Measurements from ENCODE around the gene KRTAP4-3.
"Not testable (repeated sequence)": the region's sequence is repeated elsewhere in the genome, so short reads cannot be mapped to it uniquely, and the experiment has no call there.

The KRTAP4-3 gene

GRCh38 chr17:41168121-41168520 is at the start of gene KRTAP4-3:
TSS of gene KRTAP4-3 (minus strand) at chr17:41168221. CDS start at chr17:41168172, 49 bp downstream.
- DNase-seq = no peak

GRCh38 chr17:41215681-41216080 is 47.7 kb upstream of the KRTAP4-3 start:
- DNase-seq = no peak

DNA sequence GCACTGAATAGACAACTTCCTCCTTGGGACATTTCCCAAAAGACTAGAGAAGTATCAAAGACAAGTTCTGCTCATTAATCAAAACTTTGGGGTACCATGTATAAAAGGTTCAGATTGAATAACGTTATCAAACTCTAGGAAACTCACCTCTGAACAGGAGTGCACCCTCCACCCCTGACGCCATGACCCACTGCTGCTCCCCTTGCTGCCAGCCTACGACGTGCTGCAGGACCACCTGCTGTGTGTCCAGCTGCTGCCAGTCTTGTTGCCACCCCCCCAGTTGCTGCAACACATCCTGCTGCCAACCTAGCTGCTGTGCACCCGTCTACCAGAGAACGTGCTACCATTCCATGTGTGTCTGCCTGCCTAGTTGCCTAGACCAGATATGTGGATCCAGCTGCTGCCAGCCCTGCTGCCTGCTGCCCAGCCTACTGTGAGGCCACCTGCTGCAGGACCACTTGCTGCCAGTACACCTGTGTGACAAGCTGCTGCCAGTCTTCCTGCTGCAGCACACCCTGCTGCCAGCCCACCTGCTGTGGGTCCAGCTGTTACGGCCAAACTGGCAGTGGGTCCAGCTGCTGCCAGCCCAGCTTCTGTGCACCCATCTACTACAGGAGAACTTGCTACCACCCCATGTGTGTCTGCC is 44.6 kb upstream of the KRTAP4-3 start:
- DNase-seq = peak; percentile 80

GRCh38 chr17:41211845-41212466 is 43.9 kb upstream of the KRTAP4-3 start:
- peak; percentile 78 for DNase-seq

DNA sequence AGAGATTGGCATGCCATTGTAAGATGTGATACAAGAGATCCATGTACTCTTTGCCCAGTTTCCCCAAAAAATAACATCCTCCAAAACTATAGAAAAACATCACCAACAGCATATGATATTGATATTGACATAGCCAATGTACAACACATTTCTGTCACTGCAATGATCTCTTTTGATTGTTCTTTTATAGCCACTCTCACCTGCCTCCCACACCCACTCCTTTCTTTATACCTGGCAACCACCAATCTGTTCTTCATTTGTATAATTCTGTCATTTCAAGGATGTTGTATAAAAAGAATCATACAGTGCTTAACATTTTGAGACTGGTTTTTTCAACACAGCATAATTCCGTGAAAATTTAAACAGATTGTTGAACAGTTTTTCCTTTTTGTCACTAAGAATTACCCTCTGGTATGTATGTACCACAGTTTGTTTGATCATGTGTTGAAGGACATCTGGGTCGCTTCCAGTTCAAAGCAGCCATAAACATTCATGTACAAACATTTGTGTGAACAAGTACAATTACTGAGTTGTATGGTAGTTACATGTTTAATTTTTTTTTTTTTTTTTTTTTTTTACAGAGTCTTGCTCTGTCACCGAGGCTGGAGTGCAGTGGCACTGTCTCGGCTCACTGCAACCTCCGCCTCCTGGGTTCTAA is 31.5 kb upstream of the KRTAP4-3 start:
- no peak for DNase-seq

DNA sequence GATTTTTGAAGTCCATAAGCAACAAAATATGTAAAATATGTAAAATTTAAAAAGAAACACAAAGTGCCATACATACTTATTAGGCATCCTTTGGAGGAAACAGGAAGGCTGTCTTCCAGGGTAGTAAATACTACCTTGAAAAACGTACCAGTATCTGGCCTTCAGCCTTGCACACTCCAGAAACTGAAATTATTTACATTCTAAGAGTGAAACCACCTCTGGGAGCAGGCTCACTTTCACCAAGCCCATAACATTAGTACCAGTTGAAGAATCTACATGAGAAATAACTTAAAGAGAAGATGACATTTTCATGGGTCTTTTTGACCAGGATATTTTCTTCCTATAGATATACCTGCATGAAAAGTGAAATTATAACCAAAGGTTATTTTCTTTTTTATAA is 28.0 kb upstream of the KRTAP4-3 start:
- DNase-seq = no peak

- DNase-seq = no peak
These were observed 22.3 kb upstream of the KRTAP4-3 start for GRCh38 chr17:41190328-41190727.

DNA sequence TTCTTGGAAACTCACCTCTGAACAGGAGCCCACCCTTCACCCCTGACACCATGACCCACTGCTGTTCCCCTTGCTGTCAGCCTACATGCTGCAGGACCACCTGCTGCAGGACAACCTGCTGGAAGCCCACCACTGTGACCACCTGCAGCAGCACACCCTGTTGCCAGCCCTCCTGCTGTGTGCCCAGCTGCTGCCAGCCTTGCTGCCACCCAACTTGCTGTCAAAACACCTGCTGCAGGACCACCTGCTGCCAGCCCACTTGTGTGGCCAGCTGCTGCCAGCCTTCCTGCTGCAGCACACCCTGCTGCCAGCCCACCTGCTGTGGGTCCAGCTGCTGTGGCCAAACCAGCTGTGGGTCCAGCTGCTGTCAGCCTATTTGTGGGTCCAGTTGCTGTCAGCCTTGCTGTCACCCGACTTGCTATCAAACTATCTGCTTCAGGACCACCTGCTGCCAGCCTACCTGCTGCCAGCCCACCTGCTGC is 21.9 kb upstream of the KRTAP4-3 start, which contains the start of gene KRTAP9-1:
KRTAP9-1 (plus strand) TSS at position 51 of the 482 bp plus-strand sequence; CDS start at position 51, 0 bp downstream.
- not testable (repeated sequence) for DNase-seq

DNA sequence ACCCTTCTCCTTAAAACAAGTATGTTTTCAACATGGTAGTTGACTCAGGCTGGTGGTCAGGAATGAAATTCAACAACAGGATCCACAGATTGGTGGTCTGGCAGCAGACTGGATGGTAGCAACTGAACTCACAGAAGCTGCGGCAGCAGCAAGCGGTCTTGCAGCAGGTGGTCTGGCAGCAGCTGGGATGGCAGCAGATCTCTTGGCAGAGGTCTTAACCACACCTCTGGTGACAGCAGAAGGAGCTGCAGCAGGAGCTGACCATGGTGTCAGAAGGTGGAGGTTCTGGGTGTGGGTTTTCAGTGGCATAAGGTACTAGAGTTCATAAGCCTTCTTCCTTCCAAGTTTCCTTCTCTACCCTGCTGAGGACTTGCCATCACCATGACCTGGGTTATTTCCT is 18.9 kb upstream of the KRTAP4-3 start:
- DNase-seq = no peak

- no peak for DNase-seq
These were observed 17.0 kb upstream of the KRTAP4-3 start for GRCh38 chr17:41185001-41185400.

DNA sequence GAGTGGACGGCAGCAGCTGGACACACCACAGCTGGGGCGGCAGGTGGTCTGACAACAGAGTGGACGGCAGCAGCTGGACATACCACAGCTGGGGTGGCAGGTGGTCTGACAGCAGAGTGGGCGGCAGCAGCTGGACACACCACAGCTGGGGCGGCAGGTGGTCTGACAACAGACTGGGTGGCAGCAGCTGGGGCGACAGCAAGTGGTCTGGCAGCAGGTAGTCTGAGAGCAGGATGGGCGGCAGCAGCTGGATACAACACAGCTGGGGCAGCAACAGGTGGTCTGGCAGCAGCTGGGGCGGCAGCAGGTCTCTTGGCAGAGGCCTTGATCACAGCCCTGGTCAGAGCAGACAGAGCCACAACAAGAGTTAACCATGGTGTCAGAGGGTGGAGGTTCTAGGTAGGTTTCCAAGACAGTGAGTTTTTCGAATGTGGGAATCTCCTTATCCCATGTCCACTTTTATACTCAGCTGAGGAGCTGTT is 16.5 kb upstream of the KRTAP4-3 start, which contains the start of gene KRTAP4-1:
KRTAP4-1 (minus strand) TSS at position 432 of the 482 bp plus-strand sequence; CDS start at position 375, 57 bp downstream.
- DNase-seq = no peak

DNA sequence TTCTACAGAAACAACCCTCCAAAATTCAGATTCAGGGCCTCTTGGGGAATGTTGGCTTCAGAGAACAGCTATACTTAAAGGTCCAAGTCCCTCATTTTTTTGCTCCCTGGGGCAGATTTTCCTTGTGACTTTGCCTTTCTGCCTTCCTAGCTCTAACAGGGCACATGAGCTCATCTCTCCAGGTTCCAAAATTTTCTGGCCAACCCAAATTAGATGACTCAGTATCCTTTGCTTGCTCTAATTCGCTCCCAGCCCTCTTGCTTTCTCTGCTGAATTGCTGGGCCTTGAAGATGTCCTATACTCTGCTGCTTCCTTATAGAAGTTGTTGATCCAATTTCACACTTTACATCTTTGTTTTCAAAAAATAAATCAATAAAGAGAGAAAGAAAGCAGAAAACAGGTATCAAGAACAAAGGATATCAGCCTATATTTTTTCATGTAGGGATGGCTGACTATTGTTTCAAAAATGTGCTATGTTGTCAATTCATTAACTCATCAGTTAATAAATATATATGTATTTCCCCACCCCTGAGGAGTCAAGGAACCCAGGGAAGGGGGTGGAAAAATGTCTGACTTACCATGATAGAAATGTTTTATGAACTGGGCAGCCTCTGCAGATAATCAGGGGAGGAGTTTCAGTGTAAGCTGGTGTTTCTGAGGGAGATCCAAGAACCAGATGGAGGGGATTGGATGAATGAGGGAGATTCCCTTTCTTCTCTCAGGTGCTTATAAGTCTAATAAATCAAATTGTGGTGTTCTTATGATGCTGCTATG is 11.0 kb upstream of the KRTAP4-3 start:
- no peak for DNase-seq

DNA sequence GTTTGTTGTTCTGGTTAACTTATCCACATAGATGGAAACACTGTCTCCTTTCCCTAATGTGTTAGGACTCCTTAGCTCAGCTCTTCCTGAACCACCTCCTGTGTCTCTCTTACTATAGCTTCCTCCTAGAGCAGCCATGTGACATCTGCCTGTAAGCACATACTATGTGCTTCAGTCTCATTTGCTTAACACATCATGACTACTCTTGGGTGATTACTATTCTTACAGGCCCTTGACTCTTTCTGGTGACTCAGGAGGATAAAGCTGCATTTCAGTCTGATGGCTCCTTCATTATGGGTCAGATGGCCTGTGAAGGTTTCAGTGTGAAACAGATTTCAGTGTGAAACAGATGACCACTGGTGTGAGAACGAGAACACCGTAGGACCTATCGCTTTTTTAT is 10.3 kb upstream of the KRTAP4-3 start:
- no peak for DNase-seq

DNA sequence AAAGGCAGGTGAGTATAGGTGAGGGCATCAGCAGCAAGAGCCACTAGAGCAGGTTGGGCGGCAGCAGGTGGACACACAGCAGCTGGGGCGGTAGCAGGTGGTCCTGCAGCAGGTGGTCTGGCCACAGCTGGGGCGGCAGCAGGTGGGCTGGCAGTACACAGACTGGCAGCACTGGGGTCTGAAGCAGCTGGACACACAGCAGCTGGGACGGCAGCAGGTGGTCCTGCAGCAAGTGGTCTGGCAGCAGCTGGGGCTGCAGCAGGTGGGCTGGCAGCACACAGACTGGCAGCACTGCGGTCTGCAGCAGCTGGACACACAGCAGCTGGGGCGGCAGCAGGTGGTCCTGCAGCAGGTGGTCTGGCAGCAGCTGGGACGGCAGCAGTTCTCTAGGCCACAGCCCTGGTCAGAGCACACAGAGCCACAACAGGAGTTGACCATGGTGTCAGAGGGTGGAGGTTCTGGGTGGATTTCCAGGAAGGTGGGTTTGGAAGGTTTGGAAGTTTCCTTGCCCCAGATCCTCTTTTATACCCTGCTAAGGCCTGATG is 9.8 kb upstream of the KRTAP4-3 start, which contains the start of gene KRTAP4-2:
KRTAP4-2 (minus strand) TSS at position 495 of the 545 bp plus-strand sequence; CDS start at position 438, 57 bp downstream.
- no peak for DNase-seq

DNA sequence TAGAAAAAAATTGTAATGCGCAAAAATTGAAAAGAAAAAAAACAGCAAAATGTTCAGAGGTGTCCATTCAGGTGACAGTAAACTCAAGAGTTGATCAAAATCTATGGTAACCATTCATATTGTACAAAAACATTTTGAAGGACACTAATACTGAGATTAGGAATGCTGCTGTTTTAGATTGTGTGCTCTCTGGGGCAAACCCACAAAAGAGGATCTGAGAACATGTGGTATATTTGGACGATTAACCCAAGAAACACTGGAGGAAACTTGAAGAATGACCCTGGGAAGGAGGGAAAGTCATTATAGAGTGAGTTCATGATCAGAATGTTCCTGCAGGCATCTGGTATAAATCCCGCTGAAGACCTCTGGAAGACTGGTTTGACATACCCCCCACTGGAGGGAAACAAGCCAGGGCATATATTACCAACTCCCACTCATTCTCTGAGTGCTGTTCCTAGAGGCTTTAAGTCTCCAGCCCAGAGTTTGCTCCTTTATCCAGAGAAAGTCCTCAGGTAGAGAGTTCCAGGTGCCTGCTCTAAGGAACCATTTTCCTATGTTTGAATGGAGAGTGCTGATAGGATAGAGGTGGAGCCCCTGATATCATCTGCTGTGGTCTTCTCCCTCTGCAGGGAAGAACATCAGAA is 8.8 kb upstream of the KRTAP4-3 start:
- DNase-seq = no peak

DNA sequence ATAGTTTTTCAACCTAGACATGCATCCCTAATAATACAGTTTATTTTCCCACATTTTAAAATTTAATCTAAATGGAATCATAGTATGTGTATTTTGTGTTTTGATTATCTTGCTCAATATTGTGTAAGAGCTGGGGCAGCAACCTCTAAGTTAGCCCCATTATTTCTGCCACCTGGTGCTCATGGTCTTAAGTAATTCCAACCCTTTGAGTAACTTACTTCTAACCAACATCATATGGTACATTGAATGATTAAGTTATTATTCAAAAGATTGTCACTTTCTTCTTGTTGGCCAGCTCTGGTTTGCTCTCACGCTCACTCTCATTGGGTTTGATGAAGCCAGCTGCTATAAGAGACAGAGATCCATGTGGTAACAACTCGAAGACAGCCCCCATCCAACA is 3.9 kb upstream of the KRTAP4-3 start:
- DNase-seq = no peak

DNA sequence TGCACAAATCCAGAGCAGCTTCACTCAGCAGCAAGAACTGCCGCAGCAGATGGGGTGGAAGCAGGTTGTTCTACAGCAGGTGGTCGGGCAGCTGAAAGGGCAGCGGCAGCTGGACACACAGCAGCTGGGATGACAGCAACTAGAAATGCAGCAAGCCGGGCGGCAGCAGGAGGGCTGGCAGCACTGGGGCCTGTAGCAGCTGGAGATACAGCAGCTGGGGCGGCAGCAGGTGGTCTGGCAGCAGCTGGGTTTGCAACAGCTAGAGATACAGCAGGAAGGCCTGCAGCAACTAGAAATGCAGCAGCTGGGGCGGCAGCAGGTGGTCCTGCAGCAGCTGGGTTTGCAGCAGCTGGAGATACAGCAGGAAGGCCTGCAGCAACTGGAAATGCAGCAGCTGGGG is 460 bp downstream of the KRTAP4-3 start:
- no peak for DNase-seq

GRCh38 chr17:41163828-41164227 is 4.2 kb downstream of the KRTAP4-3 start:
- DNase-seq = no peak

DNA sequence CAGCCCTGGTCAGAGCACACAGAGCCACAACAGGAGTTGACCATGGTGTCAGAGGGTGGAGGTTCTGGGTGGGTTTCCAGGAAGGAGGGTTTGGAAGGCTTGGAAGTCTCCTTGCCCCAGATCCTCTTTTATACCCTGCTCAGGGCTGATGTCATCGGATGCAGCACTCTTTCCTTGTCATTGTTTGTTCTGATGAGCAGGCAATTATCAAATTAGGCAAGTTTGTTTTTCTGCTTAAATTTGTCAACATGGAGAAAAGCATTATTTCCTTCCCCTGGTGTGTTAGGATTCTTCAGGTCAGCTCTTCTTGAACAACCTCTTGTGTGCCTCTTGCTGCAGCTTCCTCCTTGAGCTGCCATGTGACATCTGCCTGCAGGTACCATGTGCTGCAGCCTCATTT is 7.4 kb downstream of the KRTAP4-3 start, which contains the start of gene KRTAP4-4:
KRTAP4-4 (minus strand) TSS at position 101 of the 400 bp plus-strand sequence; CDS start at position 44, 57 bp downstream.
- no peak for DNase-seq

- not testable (repeated sequence) for DNase-seq
These were observed 7.8 kb downstream of the KRTAP4-3 start for GRCh38 chr17:41160190-41160589.

DNA sequence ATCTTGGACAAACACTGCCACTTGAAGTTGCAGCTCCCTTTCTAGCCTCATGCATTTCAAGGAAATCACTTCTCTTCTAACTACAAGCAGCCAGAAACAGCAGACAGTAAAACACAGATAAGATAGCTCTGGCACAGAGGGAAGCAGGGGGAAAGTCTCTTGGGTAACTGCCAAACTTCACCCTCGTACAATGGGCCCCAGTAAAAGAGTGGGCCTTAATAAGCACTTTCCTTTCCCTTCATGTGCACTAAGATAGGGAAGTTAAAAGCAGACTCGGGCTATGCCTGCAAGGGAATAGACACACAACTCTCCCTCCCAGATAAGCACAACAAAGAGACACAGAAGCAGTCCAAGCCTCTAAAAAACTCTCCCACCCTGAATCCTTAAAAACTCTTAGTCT is 14.2 kb downstream of the KRTAP4-3 start:
- DNase-seq = no peak

DNA sequence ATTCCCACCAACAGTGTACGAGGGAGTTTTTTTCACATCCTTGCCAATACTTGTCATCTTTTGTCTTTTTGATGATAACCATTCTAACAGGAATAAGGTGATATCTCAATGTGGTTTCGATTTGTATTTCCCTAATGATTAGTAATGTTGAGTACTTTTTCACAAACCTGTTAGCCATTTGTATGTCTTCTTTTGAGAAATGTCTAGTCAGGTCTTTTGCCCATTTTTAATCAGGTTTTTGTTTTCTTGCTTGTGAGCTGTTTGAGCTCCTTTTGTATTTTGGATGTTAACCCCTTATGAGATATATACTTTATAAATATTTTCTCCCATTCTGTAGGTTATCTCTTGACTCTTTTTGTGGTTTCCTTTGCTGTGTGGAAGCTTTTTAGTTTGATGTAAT is 16.5 kb downstream of the KRTAP4-3 start:
- DNase-seq = no peak
